ENCODE data around the gene GJA5.
"Not testable (repeated sequence)": the region's sequence is repeated elsewhere in the genome, so short reads cannot be mapped to it uniquely, and the experiment has no call there.

GJA5 gene

GRCh38 chr1:147762233-147763024 is 2.0 kb upstream of the GJA5 start:
- DNase-seq (ENCODE audit: low spot score), result no peak

DNA sequence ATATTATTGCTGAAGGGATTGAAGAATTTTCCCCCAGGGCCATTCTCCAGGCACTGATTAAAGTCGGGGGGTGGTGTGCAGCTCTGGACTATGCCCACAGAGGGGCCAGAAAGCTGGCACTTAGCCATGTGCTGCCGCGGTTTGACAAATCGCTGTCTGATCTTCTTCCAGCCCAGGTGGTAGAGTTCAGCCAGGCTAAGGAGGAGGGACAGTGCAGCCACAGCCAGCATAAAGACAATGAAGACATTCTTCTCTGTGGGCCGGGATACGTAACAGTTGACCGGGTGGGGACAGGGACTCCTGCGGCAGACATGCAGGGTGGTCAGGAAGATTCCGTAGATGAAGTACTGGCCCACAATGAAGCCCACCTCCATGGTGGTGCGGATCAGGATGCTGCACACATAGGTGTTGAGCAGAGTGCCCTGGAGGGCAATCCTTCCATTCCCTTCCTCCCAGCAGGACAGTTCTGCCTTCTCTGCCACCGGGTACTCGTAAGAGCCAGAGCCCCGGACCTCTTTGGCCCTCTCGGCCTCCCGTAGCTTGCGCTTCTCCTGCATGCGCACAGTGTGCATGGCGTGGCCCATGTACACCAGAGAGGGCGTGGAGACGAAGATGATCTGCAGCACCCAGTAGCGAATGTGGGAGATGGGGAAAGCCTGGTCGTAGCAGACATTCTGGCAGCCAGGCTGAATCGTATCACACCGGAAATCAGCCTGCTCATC is 1.9 kb downstream of the GJA5 start:
- no peak for DNase-seq (ENCODE audit: low spot score)

GRCh38 chr1:147757015-147757990 is 3.1 kb downstream of the GJA5 start:
- DNase-seq (ENCODE audit: low spot score), result no peak

- no peak for DNase-seq (ENCODE audit: low spot score)
Observed at GRCh38 chr1:147756341-147756740, 4.1 kb downstream of the GJA5 start.

DNA sequence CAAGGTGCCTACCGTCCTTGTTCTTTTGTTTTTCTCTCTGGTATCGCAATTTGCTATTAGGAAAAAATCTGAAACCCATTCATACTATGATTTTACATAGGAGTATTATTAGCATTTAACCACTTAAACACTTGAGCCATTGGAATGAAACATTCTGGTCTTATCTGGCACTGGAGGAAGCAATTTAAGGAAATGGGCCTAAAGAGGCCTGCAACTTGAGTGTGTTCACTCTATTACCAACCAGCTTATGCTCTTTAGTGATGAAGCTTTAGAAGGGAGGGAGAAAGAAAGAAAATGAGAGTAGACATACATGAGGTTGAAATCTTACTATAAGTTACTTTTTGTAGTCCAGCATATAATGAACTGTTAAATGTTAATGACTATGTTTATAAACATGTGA is 5.7 kb downstream of the GJA5 start:
- no peak for DNase-seq (ENCODE audit: low spot score)

- no peak for DNase-seq (ENCODE audit: low spot score)
Observed at GRCh38 chr1:147753081-147753480, 7.3 kb downstream of the GJA5 start.

DNA sequence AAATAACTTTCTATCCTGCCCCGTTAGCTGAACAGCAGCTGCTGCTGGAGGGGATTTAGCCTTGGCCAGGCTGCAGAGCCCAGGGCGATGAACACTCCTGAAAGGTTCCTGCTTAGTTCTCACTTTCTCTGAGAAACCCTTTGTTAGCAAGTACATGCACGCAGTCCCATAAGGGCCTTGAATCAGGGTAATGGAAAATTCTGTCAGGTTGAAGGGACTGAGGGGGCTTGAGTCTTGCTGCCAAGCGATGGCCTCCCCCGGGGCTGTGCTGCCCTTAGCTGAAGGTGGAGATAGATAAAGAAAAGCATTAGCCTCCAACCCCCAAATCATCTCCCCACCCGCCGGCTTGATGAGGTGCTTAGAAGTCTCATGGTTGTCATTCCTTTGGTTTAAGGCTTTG is 7.9 kb downstream of the GJA5 start:
- DNase-seq (ENCODE audit: low spot score), result no peak

- no peak for DNase-seq (ENCODE audit: low spot score)
Observed at GRCh38 chr1:147751346-147751745, 9.1 kb downstream of the GJA5 start.

DNA sequence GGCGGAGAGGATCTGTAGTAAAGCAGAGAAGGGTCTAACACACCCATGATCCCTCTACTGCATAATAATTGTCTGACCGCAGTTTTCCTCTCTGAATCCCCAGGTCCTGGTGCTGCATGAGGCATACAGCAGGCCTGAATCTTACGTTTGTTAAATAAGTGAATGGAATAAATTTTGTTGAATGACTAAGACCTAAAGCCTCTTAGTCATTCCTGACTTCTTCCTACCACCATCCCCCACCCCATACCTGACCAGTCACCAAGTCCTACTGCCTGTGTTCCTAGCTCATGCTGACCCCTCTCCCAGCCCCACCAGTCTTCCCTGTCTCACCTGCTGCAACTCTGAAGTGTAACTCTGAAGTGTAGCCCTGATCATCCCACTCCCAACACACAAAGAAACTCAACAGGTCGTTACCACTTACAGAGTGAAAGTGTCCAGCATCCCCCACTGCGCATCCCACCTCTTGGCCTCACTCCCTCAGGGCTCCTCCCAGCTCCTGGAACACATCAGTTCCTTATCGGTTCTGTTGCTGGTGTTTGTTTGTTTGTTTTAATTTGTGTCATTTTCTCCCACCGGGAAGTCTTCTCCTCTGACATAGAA is 9.7 kb downstream of the GJA5 start:
- no peak for DNase-seq (ENCODE audit: low spot score)

- no peak for DNase-seq (ENCODE audit: low spot score)
Observed at GRCh38 chr1:147749792-147750191, 10.6 kb downstream of the GJA5 start.

- no peak for DNase-seq (ENCODE audit: low spot score)
Observed at GRCh38 chr1:147748676-147749350, 11.6 kb downstream of the GJA5 start.

- DNase-seq (ENCODE audit: low spot score), result no peak
Observed at GRCh38 chr1:147747966-147748365, 12.4 kb downstream of the GJA5 start.

GRCh38 chr1:147745271-147745670 is 15.1 kb downstream of the GJA5 start:
- DNase-seq (ENCODE audit: low spot score), result no peak

GRCh38 chr1:147741065-147741464 is 19.3 kb downstream of the GJA5 start:
- DNase-seq (ENCODE audit: low spot score), result no peak

DNA sequence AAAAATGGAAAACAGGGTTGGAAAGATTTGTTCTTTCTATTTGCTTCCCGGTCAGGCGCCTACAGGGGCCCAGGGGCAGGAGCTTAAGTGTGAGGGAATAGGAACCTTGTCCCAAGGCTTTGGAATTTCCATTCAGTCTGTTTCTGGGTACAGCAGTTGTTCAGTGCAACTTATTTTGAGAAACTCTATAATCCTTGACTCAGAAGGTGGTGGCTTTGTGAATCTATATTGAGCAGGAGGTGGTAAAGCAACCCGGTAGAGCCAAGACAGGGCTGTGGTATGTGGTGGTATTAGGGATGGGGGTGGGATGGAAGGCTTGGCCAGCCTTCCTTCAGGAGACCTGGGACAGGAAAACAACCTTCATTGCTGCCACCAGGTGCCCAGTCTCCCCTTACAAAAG is 20.0 kb downstream of the GJA5 start:
- no peak for DNase-seq (ENCODE audit: low spot score)

DNA sequence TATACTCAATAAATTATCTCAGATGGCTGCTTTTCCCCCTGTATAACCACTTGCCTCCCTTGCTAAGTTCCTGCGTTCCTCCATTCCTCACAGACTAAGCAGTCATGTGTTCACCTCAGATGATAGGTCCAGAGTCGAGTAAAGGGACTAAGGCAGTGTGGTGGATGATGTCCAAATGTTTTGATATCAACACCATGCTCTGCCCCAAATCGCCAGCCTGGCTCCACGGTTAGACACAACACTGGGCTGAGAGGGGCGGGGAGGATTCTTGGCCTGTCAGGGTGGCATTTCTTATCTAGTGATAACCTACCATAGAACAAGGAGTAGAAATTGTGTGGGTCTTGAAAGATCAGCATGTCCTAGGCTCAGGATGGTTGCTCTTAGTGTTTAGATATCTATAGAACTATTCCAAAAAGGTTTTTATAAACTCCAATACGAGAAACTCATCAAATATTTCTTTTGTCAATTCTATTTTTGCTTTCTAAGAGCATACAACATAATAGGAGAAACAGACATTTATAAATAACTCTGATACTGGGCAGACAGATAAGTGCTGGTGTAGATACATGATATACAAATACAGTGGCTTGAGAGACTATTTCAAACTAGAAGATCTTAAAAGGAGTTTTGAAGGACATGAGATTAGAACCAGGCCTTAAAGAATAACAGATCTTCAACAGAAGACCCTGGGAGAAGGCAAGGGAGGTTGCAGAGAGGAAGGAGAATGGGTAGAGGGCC is 21.5 kb downstream of the GJA5 start:
- DNase-seq (ENCODE audit: low spot score), result no peak

DNA sequence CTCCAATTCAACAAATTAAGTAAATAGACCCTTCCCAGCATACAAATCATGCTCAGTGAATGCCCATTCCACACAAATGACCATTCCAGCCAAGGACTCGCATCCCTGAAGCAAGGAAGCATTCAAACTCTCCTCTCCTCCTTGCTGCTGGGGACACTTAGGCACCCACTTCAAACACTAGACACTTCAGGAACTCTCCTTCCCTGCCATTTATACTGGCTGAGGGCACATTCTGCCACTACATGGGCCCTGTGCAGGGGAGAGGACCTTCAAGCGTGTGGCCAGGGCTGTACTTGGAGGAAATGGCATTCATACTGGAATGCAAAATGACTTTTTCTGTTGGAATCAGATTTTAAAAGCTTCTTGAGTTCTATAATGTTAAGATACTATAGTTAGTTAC is 22.3 kb downstream of the GJA5 start:
- no peak for DNase-seq (ENCODE audit: low spot score)

GRCh38 chr1:147736883-147737282 is 23.5 kb downstream of the GJA5 start:
- DNase-seq (ENCODE audit: low spot score), result no peak

DNA sequence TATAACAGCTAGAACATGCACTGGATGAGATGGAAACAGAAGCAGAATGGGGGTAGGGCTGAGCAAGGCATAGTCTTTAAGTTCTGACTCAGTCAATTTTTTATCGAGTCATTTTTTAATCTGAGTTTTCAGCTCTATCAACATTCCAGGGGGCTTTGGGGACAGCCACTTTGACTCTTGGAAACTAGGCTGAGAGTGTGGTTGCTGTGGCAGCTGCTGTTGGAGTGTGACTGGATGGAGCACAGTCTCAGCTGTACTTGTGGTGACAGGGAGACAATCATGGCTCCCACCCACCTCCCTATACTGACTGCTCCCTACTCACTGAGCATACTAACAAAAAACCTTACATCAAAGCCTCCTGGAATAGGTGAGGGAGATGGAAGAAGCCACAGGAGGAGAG is 25.0 kb downstream of the GJA5 start:
- DNase-seq (ENCODE audit: low spot score), result no peak

DNA sequence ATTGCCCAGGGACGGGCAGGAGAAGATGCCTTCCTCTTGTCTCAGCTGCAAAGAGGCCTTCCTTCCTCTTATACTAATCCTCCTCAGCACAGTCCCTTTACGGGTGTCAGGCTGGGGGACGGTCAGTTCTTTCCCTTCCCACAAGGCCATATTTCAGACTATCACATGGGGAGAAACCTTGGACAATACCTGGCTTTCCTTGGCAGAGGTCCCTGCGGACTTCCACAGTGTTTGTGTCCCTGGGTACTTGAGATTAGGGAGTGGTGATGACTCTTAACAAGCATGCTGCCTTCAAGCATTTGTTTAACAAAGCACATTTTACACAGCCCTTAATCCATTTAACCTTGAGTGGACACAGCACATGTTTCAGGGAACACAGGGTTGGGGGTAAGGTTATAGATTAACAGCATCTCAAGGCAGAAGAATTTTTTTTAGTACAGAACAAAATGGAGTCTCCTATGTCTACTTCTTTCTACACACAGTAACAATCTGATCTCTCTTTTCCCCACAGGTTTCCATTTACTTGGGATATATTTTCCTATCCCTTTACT is 26.0 kb downstream of the GJA5 start:
- not testable (repeated sequence) for DNase-seq (ENCODE audit: low spot score)

Measured in putamen (tissue), 1 donor.